Smooth muscle cell (in vitro differentiated cells): Measurements from ENCODE around the gene SH3PXD2A. TPM values are rescaled to one million over a fixed set of nuclear protein-coding genes. Genes with fewer than 3 reads are reported as not detected.

Experiments
- DNase-seq: peaks from one replicate; lab custom pipeline; 2025; ENCODE audit not compliant: unreplicated experiment; lab: John Stamatoyannopoulos, UW
- H2AFZ ChIP-seq: fragments of 200-600 bp; sonication (generic); 2 replicates; pipeline ENCODE4 v1.6.0; 2016; ENCODE audit warnings: antibody characterized with exemption, low read depth, mild to moderate bottlenecking
- H3F3A ChIP-seq: fragments of 200-600 bp; sonication (generic); 2 replicates; pipeline ENCODE4 v1.6.0; 2017; ENCODE audit warnings: antibody characterized with exemption, low read depth
- H3K27ac ChIP-seq: fragments of 200-600 bp; sonication (generic); 2 replicates; pipeline ENCODE4 v1.5.1; 2016; ENCODE audit warnings: low read depth, mild to moderate bottlenecking
- H3K27me3 ChIP-seq: fragments of 200-600 bp; sonication (generic); 2 replicates; pipeline ENCODE4 v1.6.1; 2016; ENCODE audit warnings: low read depth, mild to moderate bottlenecking
- H3K36me3 ChIP-seq: fragments of 200-600 bp; sonication (generic); 2 replicates; pipeline ENCODE4 v1.5.1; 2016; ENCODE audit warnings: low read depth
- H3K4me1 ChIP-seq: fragments of 200-600 bp; sonication (generic); 2 replicates; pipeline ENCODE4 v1.5.1; 2016; ENCODE audit warnings: low read depth
- H3K4me2 ChIP-seq: fragments of 200-600 bp; sonication (generic); 2 replicates; pipeline ENCODE4 v1.6.0; 2016; ENCODE audit warnings: mild to moderate bottlenecking
- H3K4me3 ChIP-seq: fragments of 200-600 bp; sonication (generic); 2 replicates; pipeline ENCODE4 v1.5.1; 2016; ENCODE audit warnings: mild to moderate bottlenecking
- H3K79me2 ChIP-seq: fragments of 200-600 bp; sonication (generic); 2 replicates; pipeline ENCODE4 v1.6.0; 2016; ENCODE audit warnings: low read depth, mild to moderate bottlenecking
- H3K9ac ChIP-seq: fragments of 200-600 bp; sonication (generic); 2 replicates; pipeline ENCODE4 v1.6.0; 2016; ENCODE audit warnings: low read depth
- H3K9me3 ChIP-seq: fragments of 200-600 bp; sonication (generic); replicated peaks from 2 replicates; pipeline ENCODE4 v1.5.1; 2016; ENCODE audit warnings: low read depth
- H4K20me1 ChIP-seq: fragments of 200-600 bp; sonication (generic); 2 replicates; pipeline ENCODE4 v1.6.0; 2016; ENCODE audit warnings: low read depth
- CTCF ChIP-seq: fragments of 200-600 bp; sonication (generic); IDR thresholded peaks from 2 replicates; pipeline ENCODE4 v1.5.1; 2017; ENCODE audit warnings: borderline replicate concordance, mild to moderate bottlenecking, antibody characterized with exemption; ENCODE audit not compliant: insufficient read depth, poor library complexity, severe bottlenecking
- whole genome bisulfite sequencing: methylation state at CpG from one replicate; pipeline ENCODE4 v1.1.7; 2016; ENCODE audit warnings: low lambda C conversion rate; 5-methylcytosine and 5-hydroxymethylcytosine counted together
- polyA plus RNA-seq: library from polyadenylated mRNA; unstranded; fragments of >200 nt; fragmentation: Nextera tagmentation; extraction: Ambion mirVana; gene quantifications from 2 replicates; pipeline ENCODE4 v1.2.1, GENCODE V29; 2016
- total RNA-seq: library from RNA; depleted of rRNA; stranded (reverse); fragments of >200 nt; gene quantifications from 2 replicates; pipeline ENCODE4 v1.2.3, GENCODE V29; 2014

Gene SH3PXD2A
- total and polyA plus RNA-seq, 2 experiments from 2014 or later: 30.1 to 37.9 TPM

GRCh38 chr10:103582331-103583123, 272.8 kb downstream of the SH3PXD2A start:
- Histone ChIP-seq H3K79me2 (no peaks in the 10 kb centered on the region), H2AFZ (no peak overlapping the region), H3K36me3 (no peaks in the 10 kb centered on the region), H3K27ac (peak overlapping the region; percentile 35), H3K4me1 (peaks cover 4% of the 10 kb centered on the region), H3K4me2 (peak overlapping the region; percentile 57), H3K9ac (no peak overlapping the region), H3F3A (no peaks in the 10 kb centered on the region), H3K27me3 (no peaks in the 10 kb centered on the region), H4K20me1 (no peaks in the 10 kb centered on the region), H3K4me3 (no peak overlapping the region), H3K9me3 (no peaks in the 10 kb centered on the region)
- WGBS: 54% methylated on average over 13 of the region's 13 CpGs
- no peak for DNase-seq
- TF ChIP-seq CTCF: no peak

GRCh38 chr10:103581499-103581898, 273.9 kb downstream of the SH3PXD2A start:
- no peak for DNase-seq
- H3K4me1 ChIP-seq: peaks cover 4% of the 10 kb centered on the region

GRCh38 chr10:103580430-103580829, 274.9 kb downstream of the SH3PXD2A start:
- Histone ChIP-seq H3K4me3 (no peak overlapping the region), H3K4me1 (peaks cover 4% of the 10 kb centered on the region), H3K36me3 (no peaks in the 10 kb centered on the region), H3K9ac (no peak overlapping the region), H3K9me3 (no peaks in the 10 kb centered on the region), H4K20me1 (no peaks in the 10 kb centered on the region), H2AFZ (no peak overlapping the region), H3K79me2 (no peaks in the 10 kb centered on the region), H3F3A (no peaks in the 10 kb centered on the region), H3K27ac (no peak overlapping the region), H3K4me2 (no peak overlapping the region), H3K27me3 (no peaks in the 10 kb centered on the region)
- WGBS: 79% methylated on average over 7 of the region's 7 CpGs
- DNase-seq: no peak
- TF ChIP-seq CTCF: no peak

More at GRCh38 chr10:103581499-103581898, 273.9 kb downstream of the SH3PXD2A start:
- Histone ChIP-seq H3K79me2 (no peaks in the 10 kb centered on the region), H3K36me3 (no peaks in the 10 kb centered on the region), H3K27me3 (no peaks in the 10 kb centered on the region), H3K4me3 (no peak overlapping the region), H3K4me2 (no peak overlapping the region), H3K9me3 (no peaks in the 10 kb centered on the region), H2AFZ (no peak overlapping the region), H3F3A (no peaks in the 10 kb centered on the region), H3K9ac (no peak overlapping the region), H4K20me1 (no peaks in the 10 kb centered on the region), H3K27ac (no peak overlapping the region)
- no peak for TF ChIP-seq CTCF

GRCh38 chr10:103580011-103580410, 275.4 kb downstream of the SH3PXD2A start:
- Histone ChIP-seq H2AFZ (no peak overlapping the region), H3K27ac (no peak overlapping the region), H3K4me3 (no peak overlapping the region), H3K4me1 (peaks cover 4% of the 10 kb centered on the region), H3K4me2 (no peak overlapping the region), H3K9ac (no peak overlapping the region), H3K9me3 (no peaks in the 10 kb centered on the region), H3K27me3 (no peaks in the 10 kb centered on the region), H3F3A (no peaks in the 10 kb centered on the region), H4K20me1 (no peaks in the 10 kb centered on the region), H3K36me3 (no peaks in the 10 kb centered on the region), H3K79me2 (no peaks in the 10 kb centered on the region)
- 86% methylated on average over 7 of the region's 7 CpGs for WGBS
- DNase-seq: no peak
- TF ChIP-seq CTCF: no peak
